GM06990 (cell line): ENCODE results near the gene KIF5A.

Experiments used
- DNase-seq: peaks from one replicate; pipeline ENCODE4 v3.0.0-alpha.2; 2011; ENCODE audit not compliant: insufficient read length; ENCODE audit errors: extremely low read depth
- H3K27me3 ChIP-seq: replicated peaks from 2 replicates; pipeline ENCODE4 v1.6.0; 2011; ENCODE audit warnings: low read length; ENCODE audit not compliant: control insufficient read depth, insufficient read depth
- H3K36me3 ChIP-seq: 2 replicates; pipeline ENCODE4 v1.5.1; 2011; ENCODE audit warnings: low read length; ENCODE audit not compliant: control insufficient read depth, insufficient read depth
- H3K4me3 ChIP-seq: replicated peaks from 2 replicates; pipeline ENCODE4 v1.5.1; 2011; ENCODE audit warnings: low read depth, mild to moderate bottlenecking, control low read depth, low read length
- CTCF ChIP-seq: IDR thresholded peaks from 2 replicates; pipeline ENCODE4 v1.5.1; 2011; ENCODE audit warnings: low read length, control low read depth, mild to moderate bottlenecking, inconsistent platforms; ENCODE audit not compliant: insufficient read depth, poor library complexity, severe bottlenecking

KIF5A gene

GRCh38 chr12:57539134-57539768 lies 10.6 kb upstream of the KIF5A start:
- TF ChIP-seq CTCF, result no peak
- Histone ChIP-seq H3K36me3 (peaks cover 29% of the 10 kb centered on the region), H3K4me3 (no peak overlapping the region), H3K27me3 (no peaks in the 10 kb centered on the region)
- no peak for DNase-seq

GRCh38 chr12:57541001-57541400 lies 8.8 kb upstream of the KIF5A start:
- Histone ChIP-seq H3K4me3 (no peak overlapping the region), H3K27me3 (no peaks in the 10 kb centered on the region), H3K36me3 (peaks cover 20% of the 10 kb centered on the region)
- no peak for TF ChIP-seq CTCF
- no peak for DNase-seq

GRCh38 chr12:57541717-57542116 lies 8.1 kb upstream of the KIF5A start:
- Histone ChIP-seq H3K36me3 (peaks cover 17% of the 10 kb centered on the region), H3K27me3 (no peaks in the 10 kb centered on the region), H3K4me3 (no peak overlapping the region)
- no peak for TF ChIP-seq CTCF
- no peak for DNase-seq

GRCh38 chr12:57543581-57543980 lies 6.3 kb upstream of the KIF5A start:
- no peak for DNase-seq
- no peak for TF ChIP-seq CTCF
- H3K4me3 ChIP-seq, result no peak overlapping the region
- no peaks in the 10 kb centered on the region for H3K27me3 ChIP-seq
- H3K36me3 ChIP-seq, result peaks cover 16% of the 10 kb centered on the region

GRCh38 chr12:57545809-57546437 lies 3.9 kb upstream of the KIF5A start:
- Histone ChIP-seq H3K4me3 (peak overlapping the region; percentile 90), H3K36me3 (peaks cover 7% of the 10 kb centered on the region), H3K27me3 (no peaks in the 10 kb centered on the region)
- DNase-seq, result no peak
- TF ChIP-seq CTCF, result no peak
